Astrocyte of the spinal cord (primary cell): Measurements from ENCODE around the gene SYNGR1.
"Not testable (repeated sequence)": the region's sequence is repeated elsewhere in the genome, so short reads cannot be mapped to it uniquely, and the experiment has no call there.

Source experiments
- DNase-seq: peaks from one replicate; pipeline ENCODE4 v3.0.0; 2011; ENCODE audit warnings: low read depth, low spot score
- H3K4me3 ChIP-seq: 2 replicates; pipeline ENCODE4 v1.5.1; 2011; ENCODE audit warnings: low read depth, mild to moderate bottlenecking, low read length, moderate library complexity
- CTCF ChIP-seq: IDR thresholded peaks from 2 replicates; pipeline ENCODE4 v1.5.1; 2012; ENCODE audit warnings: low read depth, mild to moderate bottlenecking, low read length, inconsistent platforms
- in situ Hi-C: cut with HindIII; loops from 2 replicates; pipeline ENCODE4 v1.10.0; 2017; ENCODE audit warnings: low sequenced_read_pairs

The SYNGR1 gene

GRCh38 chr22:39352306-39352891 is 2.6 kb downstream of the SYNGR1 start:
- in situ Hi-C loops, result no loop called here
- no peak overlapping the region for H3K4me3 ChIP-seq
- no peak for DNase-seq
- no peak for TF ChIP-seq CTCF

GRCh38 chr22:39353346-39353745 is 3.6 kb downstream of the SYNGR1 start:
- no peak for TF ChIP-seq CTCF
- no peak overlapping the region for H3K4me3 ChIP-seq
- in situ Hi-C loops, result no loop called here
- no peak for DNase-seq

GRCh38 chr22:39355080-39355479 is 5.3 kb downstream of the SYNGR1 start:
- no peak overlapping the region for H3K4me3 ChIP-seq
- in situ Hi-C loops, result no loop called here
- no peak for TF ChIP-seq CTCF
- no peak for DNase-seq

GRCh38 chr22:39355805-39356204 is 6.0 kb downstream of the SYNGR1 start:
- DNase-seq, in situ Hi-C loops, H3K4me3 ChIP-seq: not testable (repeated sequence)

GRCh38 chr22:39356464-39356863 is 6.7 kb downstream of the SYNGR1 start:
- no peak overlapping the region for H3K4me3 ChIP-seq
- in situ Hi-C loops, result no loop called here
- DNase-seq, result no peak
- TF ChIP-seq CTCF, result no peak

- DNase-seq, result not testable (repeated sequence)
Measured at GRCh38 chr22:39357110-39358108, 7.6 kb downstream of the SYNGR1 start.

GRCh38 chr22:39358197-39358596 is 8.4 kb downstream of the SYNGR1 start:
- H3K4me3 ChIP-seq, DNase-seq, in situ Hi-C loops: not testable (repeated sequence)

More at GRCh38 chr22:39357110-39358108, 7.6 kb downstream of the SYNGR1 start:
- in situ Hi-C loops, H3K4me3 ChIP-seq: not testable (repeated sequence)

- in situ Hi-C loops, result no loop called here
- DNase-seq, result no peak
- TF ChIP-seq CTCF, result no peak
- H3K4me3 ChIP-seq, result no peak overlapping the region
Measured at GRCh38 chr22:39359659-39360195, 9.9 kb downstream of the SYNGR1 start.
